Activated T-cell treated with anti-CD3 and anti-CD28 coated beads, Interleukin-2, amount 50 U/mL, for 48 hours (primary cell): ENCODE data around the gene OR6V1.

ENCODE experiments used
- DNase-seq, 2 experiments: peaks; one replicate each; pipeline ENCODE4 v3.0.0-alpha.2; 2020

The OR6V1 gene

GRCh38 chr7:143052041-143052440 is at the start of gene OR6V1:
Gene OR6V1, plus strand, starts transcription at chr7:143052341. Its CDS starts 0 bp downstream, at chr7:143052341.
- no peak for DNase-seq

GRCh38 chr7:143002898-143003297 is 49.2 kb upstream of the OR6V1 start:
- no peak for DNase-seq

- peak; percentile 36 for DNase-seq
Measured at GRCh38 chr7:143003393-143004051, 48.6 kb upstream of the OR6V1 start.

GRCh38 chr7:143005632-143006260 is 46.4 kb upstream of the OR6V1 start:
- DNase-seq: no peak

- DNase-seq: peak; percentile 89 to 91
Measured at GRCh38 chr7:143008007-143008901, 43.9 kb upstream of the OR6V1 start.

GRCh38 chr7:143012001-143012400 is 40.1 kb upstream of the OR6V1 start:
- no peak for DNase-seq

- DNase-seq: no peak
Measured at GRCh38 chr7:143012409-143012808, 39.7 kb upstream of the OR6V1 start.

GRCh38 chr7:143013473-143013872 is 38.7 kb upstream of the OR6V1 start:
- DNase-seq: no peak

- no peak for DNase-seq
Measured at GRCh38 chr7:143013893-143014292, 38.2 kb upstream of the OR6V1 start.

- no peak for DNase-seq
Measured at GRCh38 chr7:143015084-143015483, 37.1 kb upstream of the OR6V1 start.

GRCh38 chr7:143015926-143016490 is 36.1 kb upstream of the OR6V1 start:
- DNase-seq: no peak

- DNase-seq: no peak
Measured at GRCh38 chr7:143016996-143017395, 35.1 kb upstream of the OR6V1 start.

GRCh38 chr7:143018931-143019330 is 33.2 kb upstream of the OR6V1 start:
- DNase-seq: no peak

- no peak for DNase-seq
Measured at GRCh38 chr7:143023047-143023446, 29.1 kb upstream of the OR6V1 start.

GRCh38 chr7:143025371-143025770 is 26.8 kb upstream of the OR6V1 start:
- no peak for DNase-seq

- DNase-seq: no peak
Measured at GRCh38 chr7:143027032-143027431, 25.1 kb upstream of the OR6V1 start, which contains the start of gene OR9A2. Gene OR9A2, minus strand, starts transcription at chr7:143027132. Its CDS starts 0 bp downstream, at chr7:143027132.

- DNase-seq: no peak
Measured at GRCh38 chr7:143027683-143028082, 24.5 kb upstream of the OR6V1 start.

- no peak for DNase-seq
Measured at GRCh38 chr7:143038635-143039034, 13.5 kb upstream of the OR6V1 start.

- DNase-seq: no peak
Measured at GRCh38 chr7:143040209-143040715, 11.9 kb upstream of the OR6V1 start.

GRCh38 chr7:143041346-143041745 is 10.8 kb upstream of the OR6V1 start:
- no peak for DNase-seq

- no peak for DNase-seq
Measured at GRCh38 chr7:143042159-143042789, 9.9 kb upstream of the OR6V1 start.

- no peak for DNase-seq
Measured at GRCh38 chr7:143042790-143043271, 9.3 kb upstream of the OR6V1 start.
